ENCODE data around the gene DYNLT2.

GRCh38 chr6:169746556-169746955 lies 4.8 kb downstream of the DYNLT2 start:
- TF ChIP-seq CTCF (IDR thresholded peaks at IDR 0.05) = no peak
- TF ChIP-seq, protein P1, sequence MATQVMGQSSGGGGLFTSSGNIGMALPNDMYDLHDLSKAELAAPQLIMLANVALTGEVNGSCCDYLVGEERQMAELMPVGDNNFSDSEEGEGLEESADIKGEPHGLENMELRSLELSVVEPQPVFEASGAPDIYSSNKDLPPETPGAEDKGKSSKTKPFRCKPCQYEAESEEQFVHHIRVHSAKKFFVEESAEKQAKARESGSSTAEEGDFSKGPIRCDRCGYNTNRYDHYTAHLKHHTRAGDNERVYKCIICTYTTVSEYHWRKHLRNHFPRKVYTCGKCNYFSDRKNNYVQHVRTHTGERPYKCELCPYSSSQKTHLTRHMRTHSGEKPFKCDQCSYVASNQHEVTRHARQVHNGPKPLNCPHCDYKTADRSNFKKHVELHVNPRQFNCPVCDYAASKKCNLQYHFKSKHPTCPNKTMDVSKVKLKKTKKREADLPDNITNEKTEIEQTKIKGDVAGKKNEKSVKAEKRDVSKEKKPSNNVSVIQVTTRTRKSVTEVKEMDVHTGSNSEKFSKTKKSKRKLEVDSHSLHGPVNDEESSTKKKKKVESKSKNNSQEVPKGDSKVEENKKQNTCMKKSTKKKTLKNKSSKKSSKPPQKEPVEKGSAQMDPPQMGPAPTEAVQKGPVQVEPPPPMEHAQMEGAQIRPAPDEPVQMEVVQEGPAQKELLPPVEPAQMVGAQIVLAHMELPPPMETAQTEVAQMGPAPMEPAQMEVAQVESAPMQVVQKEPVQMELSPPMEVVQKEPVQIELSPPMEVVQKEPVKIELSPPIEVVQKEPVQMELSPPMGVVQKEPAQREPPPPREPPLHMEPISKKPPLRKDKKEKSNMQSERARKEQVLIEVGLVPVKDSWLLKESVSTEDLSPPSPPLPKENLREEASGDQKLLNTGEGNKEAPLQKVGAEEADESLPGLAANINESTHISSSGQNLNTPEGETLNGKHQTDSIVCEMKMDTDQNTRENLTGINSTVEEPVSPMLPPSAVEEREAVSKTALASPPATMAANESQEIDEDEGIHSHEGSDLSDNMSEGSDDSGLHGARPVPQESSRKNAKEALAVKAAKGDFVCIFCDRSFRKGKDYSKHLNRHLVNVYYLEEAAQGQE (IDR thresholded peaks at IDR 0.05; ENCODE audit: insufficient read depth in 1 of 2, low read depth in 2 of 2, low read length in 1 of 2) = no peak
- no peak for TF ChIP-seq POLR2AphosphoS5 (IDR thresholded peaks at IDR 0.05; ENCODE audit: low read depth, low read length)
- no peak for TF ChIP-seq SIN3A (IDR thresholded peaks at IDR 0.05; ENCODE audit: borderline replicate concordance, insufficient read depth, low read depth, low read length)

All from Panc1 (cell line).